H9 (cell line): ENCODE results near the gene ARMH3. TPM values are rescaled to one million over a fixed set of nuclear protein-coding genes. Genes with fewer than 3 reads are reported as not detected.

Experiments
- DNase-seq: peaks from one replicate; pipeline ENCODE4 v3.0.0-alpha.2; 2017
- H2AFZ ChIP-seq: one replicate; pipeline ENCODE4 v1.6.1; 2013; ENCODE audit warnings: mild to moderate bottlenecking, low read length, control low read depth, moderate library complexity
- H2AK5ac ChIP-seq: 2 replicates; pipeline ENCODE4 v1.6.1; 2013; ENCODE audit warnings: low read length, control low read depth, mixed read lengths; ENCODE audit not compliant: insufficient read length
- H2BK120ac ChIP-seq: one replicate; pipeline ENCODE4 v1.6.1; 2013; ENCODE audit warnings: low read depth, mild to moderate bottlenecking, low read length, control low read depth, inconsistent platforms; ENCODE audit not compliant: poor library complexity, severe bottlenecking
- H2BK12ac ChIP-seq: 2 replicates; pipeline ENCODE4 v1.6.1; 2013; ENCODE audit warnings: low read length, control low read depth, mixed read lengths, low read depth; ENCODE audit not compliant: insufficient read length
- H2BK15ac ChIP-seq: 2 replicates; pipeline ENCODE4 v1.6.1; 2013; ENCODE audit warnings: low read depth, low read length, control low read depth
- H2BK20ac ChIP-seq: one replicate; pipeline ENCODE4 v1.6.1; 2013; ENCODE audit warnings: low read depth, mild to moderate bottlenecking, low read length, control low read depth, inconsistent platforms; ENCODE audit not compliant: poor library complexity, severe bottlenecking
- H2BK5ac ChIP-seq: 2 replicates; pipeline ENCODE4 v1.6.1; 2013; ENCODE audit warnings: low read length, control low read depth, mixed read lengths; ENCODE audit not compliant: insufficient read length
- H3K14ac ChIP-seq: 2 replicates; pipeline ENCODE4 v1.6.1; 2013; ENCODE audit warnings: low read length, control low read depth; ENCODE audit not compliant: insufficient read depth
- H3K18ac ChIP-seq: 2 replicates; pipeline ENCODE4 v1.6.1; 2013; ENCODE audit warnings: low read depth, mild to moderate bottlenecking, mixed read lengths, low read length, control low read depth; ENCODE audit not compliant: insufficient read length
- H3K23ac ChIP-seq: 2 replicates; pipeline ENCODE4 v1.6.1; 2013; ENCODE audit warnings: low read length, control low read depth, mixed read lengths, low read depth; ENCODE audit not compliant: insufficient read length
- H3K23me2 ChIP-seq: 2 replicates; pipeline ENCODE4 v1.6.1; 2013; ENCODE audit warnings: low read depth, mild to moderate bottlenecking, mixed read lengths, low read length, control low read depth; ENCODE audit not compliant: insufficient read length, poor library complexity, severe bottlenecking
- H3K27ac ChIP-seq: 2 replicates; pipeline ENCODE4 v1.5.1; 2013; ENCODE audit warnings: low read length, control low read depth, mixed read lengths, low read depth; ENCODE audit not compliant: insufficient read length
- H3K27me3 ChIP-seq: 2 replicates; pipeline ENCODE4 v1.6.1; 2013; ENCODE audit warnings: low read length, control low read depth, inconsistent platforms; ENCODE audit not compliant: insufficient read depth
- H3K4ac ChIP-seq: 2 replicates; pipeline ENCODE4 v1.6.1; 2013; ENCODE audit warnings: low read depth, mild to moderate bottlenecking, control low read depth, inconsistent platforms, low read length, moderate library complexity
- H3K4me1 ChIP-seq: 2 replicates; pipeline ENCODE4 v1.6.1; 2013; ENCODE audit warnings: low read length, control low read depth, inconsistent platforms; ENCODE audit not compliant: insufficient read depth
- H3K4me2 ChIP-seq: 2 replicates; pipeline ENCODE4 v1.6.1; 2013; ENCODE audit warnings: low read length, control low read depth, mixed read lengths; ENCODE audit not compliant: insufficient read length, insufficient read depth
- H3K56ac ChIP-seq: 2 replicates; pipeline ENCODE4 v1.6.1; 2013; ENCODE audit warnings: low read depth, mild to moderate bottlenecking, mixed read lengths, low read length, control low read depth; ENCODE audit not compliant: insufficient read length
- H3K79me1 ChIP-seq: 2 replicates; pipeline ENCODE4 v1.6.1; 2013; ENCODE audit warnings: low read depth, mild to moderate bottlenecking, moderate library complexity, low read length, control low read depth, inconsistent platforms; ENCODE audit not compliant: insufficient read depth, poor library complexity, severe bottlenecking
- H3K79me2 ChIP-seq: 2 replicates; pipeline ENCODE4 v1.6.1; 2013; ENCODE audit warnings: low read length, control low read depth, inconsistent platforms; ENCODE audit not compliant: insufficient read depth
- H3K9ac ChIP-seq: 2 replicates; pipeline ENCODE4 v1.6.1; 2013; ENCODE audit warnings: low read length, control low read depth, mixed read lengths; ENCODE audit not compliant: insufficient read length; ENCODE audit errors: extremely low read depth
- H3K9me3 ChIP-seq: one replicate; pipeline ENCODE4 v1.6.1; 2013; ENCODE audit warnings: low read depth, low read length, inconsistent platforms; ENCODE audit not compliant: control insufficient read depth
- H3T11ph ChIP-seq: one replicate; pipeline ENCODE4 v1.6.1; 2013; ENCODE audit warnings: mild to moderate bottlenecking, low read length, control low read depth, inconsistent platforms
- H4K20me1 ChIP-seq: one replicate; pipeline ENCODE4 v1.6.1; 2013; ENCODE audit not compliant: control insufficient read depth, insufficient read length, insufficient read depth
- H4K5ac ChIP-seq: 2 replicates; pipeline ENCODE4 v1.6.1; 2013; ENCODE audit warnings: low read depth, mild to moderate bottlenecking, mixed read lengths, low read length, control low read depth; ENCODE audit not compliant: insufficient read length
- H4K8ac ChIP-seq: replicated peaks from 2 replicates; pipeline ENCODE4 v1.6.1; 2013; ENCODE audit warnings: low read length, control low read depth, mixed read lengths, low read depth; ENCODE audit not compliant: insufficient read length
- H4K91ac ChIP-seq: 2 replicates; pipeline ENCODE4 v1.6.1; 2013; ENCODE audit warnings: low read depth, mild to moderate bottlenecking, moderate library complexity, mixed read lengths, low read length, control low read depth; ENCODE audit not compliant: insufficient read length
- H3K27ac Mint-ChIP-seq, 3 experiments: 2 replicates in 2 of 3; 3 replicates in 1 of 3; pipeline ENCODE4 v1.8.0; 2020 to 2021; ENCODE audit warnings: mixed read lengths in 3 of 3, mild to moderate bottlenecking in 1 of 3, moderate library complexity in 1 of 3
- H3K27me3 Mint-ChIP-seq: 2 replicates; pipeline ENCODE4 v1.8.0; 2021; ENCODE audit warnings: low read depth, mild to moderate bottlenecking, moderate library complexity, mixed read lengths
- H3K36me3 Mint-ChIP-seq, 3 experiments: 2 replicates in 2 of 3; 3 replicates in 1 of 3; pipeline ENCODE4 v1.8.0; 2020 to 2021; ENCODE audit warnings: low read depth in 3 of 3, mixed read lengths in 3 of 3; ENCODE audit not compliant: insufficient read depth in 1 of 3
- H3K4me1 Mint-ChIP-seq, 2 experiments: 2 replicates each; pipeline ENCODE4 v1.8.0; 2020; ENCODE audit warnings: mixed read lengths in 2 of 2
- H3K4me3 Mint-ChIP-seq, 2 experiments: 2 replicates in 1 of 2; 3 replicates in 1 of 2; pipeline ENCODE4 v1.8.0; 2020 to 2021; ENCODE audit warnings: mild to moderate bottlenecking in 2 of 2, mixed read lengths in 2 of 2, moderate library complexity in 1 of 2
- H3K9me3 Mint-ChIP-seq, 2 experiments: 2 replicates in 1 of 2; 3 replicates in 1 of 2; pipeline ENCODE4 v1.8.0; 2020; ENCODE audit warnings: mild to moderate bottlenecking in 2 of 2, mixed read lengths in 2 of 2, moderate library complexity in 1 of 2
- CTCF ChIP-seq: fragments of 200-600 bp; sonication (generic); conservative IDR thresholded peaks from 3 replicates; pipeline ENCODE4 v1.8.0; 2021; ENCODE audit warnings: antibody characterized with exemption, mild to moderate bottlenecking
- WGBS: extraction: QIAGEN DNeasy Blood & Tissue Kit; methylation state at CpG from one replicate; pipeline ENCODE4 v1.1.7; 2013; ENCODE audit warnings: missing lambda C conversion rate, low lambda C conversion rate, mixed read lengths; ENCODE audit not compliant: insufficient read length; ENCODE audit errors: extremely low coverage; 5-methylcytosine and 5-hydroxymethylcytosine counted together
- total RNA-seq: library from RNA; stranded (reverse); gene quantifications from 2 replicates; pipeline ENCODE4 v1.2.1, GENCODE V29; 2021

The ARMH3 gene
- total RNA-seq, 1 experiment from 2014 or later, result 20.4 TPM

DNA sequence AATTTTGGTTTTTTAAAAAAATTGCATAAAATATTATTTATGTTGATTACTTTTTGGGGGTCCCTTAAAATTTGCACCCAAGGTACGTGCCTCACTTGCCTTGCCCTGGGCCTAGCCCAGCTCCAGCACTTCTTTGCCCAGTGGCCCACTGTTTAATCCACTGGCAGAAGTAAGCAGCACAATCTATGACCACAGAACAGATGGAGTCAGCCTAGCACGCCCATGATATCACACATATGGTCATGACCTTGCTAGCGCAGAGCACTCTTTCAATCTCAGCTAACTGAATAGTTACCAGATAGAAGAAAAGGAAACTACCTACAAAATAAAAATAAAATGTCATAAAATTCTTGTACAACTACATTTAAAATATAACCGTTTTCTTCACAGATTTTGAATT lies 243.4 kb downstream of the ARMH3 start:
- no peaks in the 10 kb centered on the region for H4K20me1 ChIP-seq
- no peak overlapping the region for H4K5ac ChIP-seq
- no peak overlapping the region for H3K56ac ChIP-seq
- Mint-ChIP-seq H3K27me3 (no peaks in the 10 kb centered on the region), H3K36me3 (peaks cover 25 to 62% (median 49%) of the 10 kb centered on the region in 3 experiments; a peak in 6 of 7 replicates), H3K27ac (no peak overlapping the region; a peak in 1 of 7 replicates), H3K4me3 (no peak overlapping the region), H3K9me3 (no peaks in the 10 kb centered on the region), H3K4me1 (peaks cover 20 to 24% of the 10 kb centered on the region in 2 experiments)
- no peak overlapping the region for H2BK120ac ChIP-seq
- H2BK15ac ChIP-seq, result no peak overlapping the region
- TF ChIP-seq CTCF, result no peak
- H3K79me1 ChIP-seq, result peaks cover 6% of the 10 kb centered on the region
- H3K79me2 ChIP-seq, result peaks cover 40% of the 10 kb centered on the region
- no peak overlapping the region for H3K4ac ChIP-seq
- H3K23me2 ChIP-seq, result peaks cover 12% of the 10 kb centered on the region
- whole genome bisulfite sequencing, result no CpG with 5 or more reads among the region's 4 CpGs
- no peak overlapping the region for H3K14ac ChIP-seq
- H3K9me3 ChIP-seq, result no peaks in the 10 kb centered on the region
- H2AK5ac ChIP-seq, result no peak overlapping the region
- no peak overlapping the region for H2BK12ac ChIP-seq
- no peak overlapping the region for H3K18ac ChIP-seq
- DNase-seq, result no peak
- H4K8ac ChIP-seq, result no peak overlapping the region
- no peak overlapping the region for H2AFZ ChIP-seq
- no peak overlapping the region for H2BK5ac ChIP-seq
- no peaks in the 10 kb centered on the region for H3K27me3 ChIP-seq
- no peak overlapping the region for H3K23ac ChIP-seq
- no peak overlapping the region for H3K27ac ChIP-seq
- no peak overlapping the region for H4K91ac ChIP-seq
- no peak overlapping the region for H2BK20ac ChIP-seq
- H3K9ac ChIP-seq, result no peak overlapping the region
- peaks cover 4% of the 10 kb centered on the region; the same call in 1 of the 2 replicates for H3K4me1 ChIP-seq
- H3T11ph ChIP-seq, result no peak overlapping the region
- no peak overlapping the region for H3K4me2 ChIP-seq
